H1 (cell line): ENCODE data around the gene LIMA1.

Experiments
- CHD1 ChIP-seq: IDR thresholded peaks from 2 replicates; pipeline ENCODE4 v1.6.1; 2012; ENCODE audit warnings: low read depth, low read length, improper control_type of control experiment
- CREB1 ChIP-seq: IDR thresholded peaks from 2 replicates; pipeline ENCODE4 v1.6.1; 2012; ENCODE audit warnings: inconsistent platforms
- CTCF ChIP-seq, 3 experiments: IDR thresholded peaks; 1 replicate in 2 of 3; 2 replicates in 1 of 3; pipeline versions ENCODE4 v1.5.1 to v1.6.1; 2011; ENCODE audit warnings: low read length in 3 of 3, mild to moderate bottlenecking in 3 of 3, inconsistent platforms in 2 of 3, low read depth in 1 of 3, moderate library complexity in 1 of 3; ENCODE audit not compliant: insufficient read depth in 1 of 3; ENCODE audit errors: control extremely low read depth in 1 of 3
- NANOG ChIP-seq: IDR thresholded peaks from 2 replicates; pipeline ENCODE4 v1.6.1; 2011; ENCODE audit warnings: low read length, low read depth, mild to moderate bottlenecking, inconsistent platforms; ENCODE audit not compliant: insufficient read depth, poor library complexity, severe bottlenecking
- NRF1 ChIP-seq: IDR thresholded peaks from 2 replicates; pipeline ENCODE4 v1.6.1; 2011; ENCODE audit warnings: mild to moderate bottlenecking, low read depth, low read length, improper control_type of control experiment
- POLR2AphosphoS5 ChIP-seq: IDR thresholded peaks from 2 replicates; pipeline ENCODE4 v1.6.1; 2011; ENCODE audit warnings: low read depth, low read length
- RBBP5 ChIP-seq: IDR thresholded peaks from 2 replicates; pipeline ENCODE4 v1.7.1; 2012; ENCODE audit warnings: low read depth, mild to moderate bottlenecking, inconsistent platforms, low read length, moderate library complexity, borderline replicate concordance
- SRF ChIP-seq: IDR thresholded peaks from 2 replicates; pipeline ENCODE4 v1.6.1; 2011; ENCODE audit warnings: mild to moderate bottlenecking, low read depth, low read length, moderate library complexity
- TF ChIP-seq, protein P1 (sequence below): IDR thresholded peaks from 2 replicates; pipeline ENCODE4 v1.6.1; 2011; ENCODE audit warnings: low read depth, mild to moderate bottlenecking, low read length; ENCODE audit not compliant: insufficient read depth

- no peak for TF ChIP-seq CTCF (IDR thresholded peaks at IDR 0.05; ENCODE audit: control extremely low read depth in 1 of 3, insufficient read depth in 1 of 3, low read depth in 1 of 3, low read length in 3 of 3)
- no peak for TF ChIP-seq RBBP5
- TF ChIP-seq, protein P1, sequence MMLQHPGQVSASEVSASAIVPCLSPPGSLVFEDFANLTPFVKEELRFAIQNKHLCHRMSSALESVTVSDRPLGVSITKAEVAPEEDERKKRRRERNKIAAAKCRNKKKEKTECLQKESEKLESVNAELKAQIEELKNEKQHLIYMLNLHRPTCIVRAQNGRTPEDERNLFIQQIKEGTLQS = no peak
- TF ChIP-seq CHD1 = no peak
- TF ChIP-seq CREB1 = no peak
- TF ChIP-seq POLR2AphosphoS5 = no peak
- TF ChIP-seq NRF1 = no peak
- TF ChIP-seq NANOG = no peak
- no peak for TF ChIP-seq SRF
Measured at GRCh38 chr12:50197297-50197727, 86.0 kb downstream of the LIMA1 start.
